ENCODE data around the gene ENTREP3.

ENTREP3 gene

GRCh38 chr1:155277070-155277901 lies 22.0 kb upstream of the ENTREP3 start, which contains the start of gene HCN3:
Gene HCN3 (plus strand): TSS chr1:155277463. CDS start chr1:155277591, 128 bp downstream.
- Histone ChIP-seq H3K4me1 (ENCODE audit: control insufficient read depth, insufficient read depth, low read length) (peaks cover 10% of the 10 kb centered on the region), H3K4me3 (ENCODE audit: low read length) (peak within 1 kb of the TSS; percentile 69), H3K27me3 (ENCODE audit: control insufficient read depth, insufficient read depth, low read length) (no peaks in the 10 kb centered on the region), H3K9me3 (ENCODE audit: control insufficient read depth, low read length) (no peaks in the 10 kb centered on the region), H3K36me3 (ENCODE audit: control insufficient read depth, insufficient read depth, low read length) (no peaks in the 10 kb centered on the region), H3K9ac (ENCODE audit: low read length) (peak within 1 kb of the TSS; percentile 73)

GRCh38 chr1:155273343-155274245 lies 18.3 kb upstream of the ENTREP3 start, which contains the start of gene CLK2:
Gene CLK2 (minus strand): TSS chr1:155273504. CDS start chr1:155270977, 2,527 bp downstream.
- no peaks in the 10 kb centered on the region for H3K27me3 ChIP-seq (ENCODE audit: control insufficient read depth, insufficient read depth, low read length)
- H3K4me3 ChIP-seq (ENCODE audit: low read length), result peak within 1 kb of the TSS; percentile 86
- H3K36me3 ChIP-seq (ENCODE audit: control insufficient read depth, insufficient read depth, low read length), result peaks cover 13% of the 10 kb centered on the region
- peak within 1 kb of the TSS; percentile 88 for H3K9ac ChIP-seq (ENCODE audit: low read length)
- peaks cover 18% of the 10 kb centered on the region for H3K4me1 ChIP-seq (ENCODE audit: control insufficient read depth, insufficient read depth, low read length)
- H3K9me3 ChIP-seq (ENCODE audit: control insufficient read depth, low read length), result no peaks in the 10 kb centered on the region

- H3K4me3 ChIP-seq (ENCODE audit: low read length), result peak overlapping the region; percentile 86
- H3K9ac ChIP-seq (ENCODE audit: low read length), result peak overlapping the region; percentile 88
- peaks cover 17% of the 10 kb centered on the region for H3K36me3 ChIP-seq (ENCODE audit: control insufficient read depth, insufficient read depth, low read length)
- no peaks in the 10 kb centered on the region for H3K27me3 ChIP-seq (ENCODE audit: control insufficient read depth, insufficient read depth, low read length)
- H3K9me3 ChIP-seq (ENCODE audit: control insufficient read depth, low read length), result no peaks in the 10 kb centered on the region
- H3K4me1 ChIP-seq (ENCODE audit: control insufficient read depth, insufficient read depth, low read length), result peaks cover 14% of the 10 kb centered on the region
These were observed 17.4 kb upstream of the ENTREP3 start for GRCh38 chr1:155272466-155273342.

DNA sequence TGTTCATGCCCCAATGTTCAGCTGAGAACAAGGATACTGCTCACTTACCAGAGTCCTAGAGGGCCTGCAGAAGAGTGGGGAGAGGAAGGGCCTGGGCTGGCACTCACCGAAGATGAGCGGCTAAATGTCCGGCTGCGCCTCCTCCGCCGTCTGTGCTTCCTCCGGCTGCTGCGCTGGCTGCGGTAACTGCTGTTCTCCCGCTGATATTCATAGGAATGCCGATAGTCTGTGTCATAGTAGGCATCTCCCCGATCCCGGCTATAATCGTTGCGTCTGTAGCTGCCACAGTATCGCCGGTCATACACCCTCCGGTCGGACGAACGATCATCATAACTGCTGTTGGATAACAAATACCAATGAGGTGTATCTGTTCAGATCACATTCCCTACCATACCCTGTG lies 14.1 kb upstream of the ENTREP3 start:
- Histone ChIP-seq H3K9ac (ENCODE audit: low read length) (no peak overlapping the region), H3K4me3 (ENCODE audit: low read length) (no peak overlapping the region), H3K36me3 (ENCODE audit: control insufficient read depth, insufficient read depth, low read length) (peaks cover 27% of the 10 kb centered on the region), H3K9me3 (ENCODE audit: control insufficient read depth, low read length) (no peaks in the 10 kb centered on the region), H3K4me1 (ENCODE audit: control insufficient read depth, insufficient read depth, low read length) (peaks cover 14% of the 10 kb centered on the region), H3K27me3 (ENCODE audit: control insufficient read depth, insufficient read depth, low read length) (no peaks in the 10 kb centered on the region)

- Histone ChIP-seq H3K9ac (ENCODE audit: low read length) (no peak overlapping the region), H3K4me1 (ENCODE audit: control insufficient read depth, insufficient read depth, low read length) (peaks cover 14% of the 10 kb centered on the region), H3K36me3 (ENCODE audit: control insufficient read depth, insufficient read depth, low read length) (peaks cover 30% of the 10 kb centered on the region), H3K9me3 (ENCODE audit: control insufficient read depth, low read length) (no peaks in the 10 kb centered on the region), H3K27me3 (ENCODE audit: control insufficient read depth, insufficient read depth, low read length) (no peaks in the 10 kb centered on the region), H3K4me3 (ENCODE audit: low read length) (no peak overlapping the region)
These were observed 13.3 kb upstream of the ENTREP3 start for GRCh38 chr1:155268630-155269029.

GRCh38 chr1:155267373-155267772 lies 12.1 kb upstream of the ENTREP3 start:
- peaks cover 30% of the 10 kb centered on the region for H3K36me3 ChIP-seq (ENCODE audit: control insufficient read depth, insufficient read depth, low read length)
- H3K27me3 ChIP-seq (ENCODE audit: control insufficient read depth, insufficient read depth, low read length), result no peaks in the 10 kb centered on the region
- H3K4me3 ChIP-seq (ENCODE audit: low read length), result no peak overlapping the region
- H3K9me3 ChIP-seq (ENCODE audit: control insufficient read depth, low read length), result no peaks in the 10 kb centered on the region
- H3K9ac ChIP-seq (ENCODE audit: low read length), result no peak overlapping the region
- H3K4me1 ChIP-seq (ENCODE audit: control insufficient read depth, insufficient read depth, low read length), result peaks cover 14% of the 10 kb centered on the region

DNA sequence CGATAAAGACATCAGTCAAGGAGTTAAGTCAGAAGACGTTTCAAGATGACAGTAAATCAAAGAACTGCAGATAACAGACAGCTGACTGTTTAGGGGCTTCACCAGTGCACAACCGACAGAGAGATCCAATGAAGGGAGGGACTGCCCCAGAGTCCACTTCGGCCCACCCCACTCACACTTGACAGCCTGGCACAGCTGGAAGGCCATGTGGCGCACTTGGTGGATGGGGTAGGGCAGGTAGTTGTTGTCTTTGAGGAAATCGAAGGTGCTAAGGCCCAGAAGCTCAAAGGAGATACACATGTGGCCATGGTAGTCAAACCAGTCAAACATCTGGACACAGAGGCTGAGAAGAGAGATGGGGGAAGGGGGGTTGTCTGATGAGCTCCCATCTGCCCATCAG lies 11.3 kb upstream of the ENTREP3 start:
- Histone ChIP-seq H3K9me3 (ENCODE audit: control insufficient read depth, low read length) (no peaks in the 10 kb centered on the region), H3K36me3 (ENCODE audit: control insufficient read depth, insufficient read depth, low read length) (peaks cover 30% of the 10 kb centered on the region), H3K4me1 (ENCODE audit: control insufficient read depth, insufficient read depth, low read length) (peaks cover 8% of the 10 kb centered on the region), H3K4me3 (ENCODE audit: low read length) (no peak overlapping the region), H3K9ac (ENCODE audit: low read length) (no peak overlapping the region), H3K27me3 (ENCODE audit: control insufficient read depth, insufficient read depth, low read length) (no peaks in the 10 kb centered on the region)

DNA sequence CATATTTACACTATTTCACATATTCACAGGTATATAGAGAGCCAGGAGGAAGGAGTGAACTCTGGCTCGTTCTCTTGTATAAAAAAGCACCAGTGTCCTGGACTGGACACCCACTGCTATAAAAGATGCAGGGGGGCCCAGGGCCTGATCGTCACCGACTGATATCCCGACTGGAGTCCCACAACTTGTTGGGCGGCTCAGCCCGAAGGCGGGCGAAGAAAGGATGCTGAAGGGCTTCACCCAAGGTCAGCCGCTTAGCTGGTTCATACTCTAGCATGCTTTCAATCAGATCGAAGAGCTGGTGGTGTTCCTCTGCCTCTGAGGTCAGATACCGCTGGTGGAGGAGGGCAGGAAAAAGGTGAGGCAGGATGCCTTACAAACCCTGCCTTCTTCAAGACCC lies 7.8 kb upstream of the ENTREP3 start:
- Histone ChIP-seq H3K4me1 (ENCODE audit: control insufficient read depth, insufficient read depth, low read length) (peaks cover 16% of the 10 kb centered on the region), H3K9ac (ENCODE audit: low read length) (peak overlapping the region; percentile 78), H3K9me3 (ENCODE audit: control insufficient read depth, low read length) (no peaks in the 10 kb centered on the region), H3K27me3 (ENCODE audit: control insufficient read depth, insufficient read depth, low read length) (no peaks in the 10 kb centered on the region), H3K4me3 (ENCODE audit: low read length) (no peak overlapping the region), H3K36me3 (ENCODE audit: control insufficient read depth, insufficient read depth, low read length) (peaks cover 12% of the 10 kb centered on the region)

GRCh38 chr1:155261852-155262673 lies 6.8 kb upstream of the ENTREP3 start, which contains the start of gene SCAMP3:
Gene SCAMP3 (minus strand): TSS chr1:155262360. CDS start chr1:155262151, 209 bp downstream.
- no peaks in the 10 kb centered on the region for H3K9me3 ChIP-seq (ENCODE audit: control insufficient read depth, low read length)
- peaks cover 15% of the 10 kb centered on the region for H3K36me3 ChIP-seq (ENCODE audit: control insufficient read depth, insufficient read depth, low read length)
- H3K9ac ChIP-seq (ENCODE audit: low read length), result peak within 1 kb of the TSS; percentile 78
- peak within 1 kb of the TSS; percentile 85 for H3K4me3 ChIP-seq (ENCODE audit: low read length)
- H3K27me3 ChIP-seq (ENCODE audit: control insufficient read depth, insufficient read depth, low read length), result no peaks in the 10 kb centered on the region
- peaks cover 16% of the 10 kb centered on the region for H3K4me1 ChIP-seq (ENCODE audit: control insufficient read depth, insufficient read depth, low read length)

- no peaks in the 10 kb centered on the region for H3K9me3 ChIP-seq (ENCODE audit: control insufficient read depth, low read length)
- H3K4me1 ChIP-seq (ENCODE audit: control insufficient read depth, insufficient read depth, low read length), result peaks cover 16% of the 10 kb centered on the region
- H3K4me3 ChIP-seq (ENCODE audit: low read length), result peak overlapping the region; percentile 85
- no peaks in the 10 kb centered on the region for H3K27me3 ChIP-seq (ENCODE audit: control insufficient read depth, insufficient read depth, low read length)
- peaks cover 17% of the 10 kb centered on the region for H3K36me3 ChIP-seq (ENCODE audit: control insufficient read depth, insufficient read depth, low read length)
- peak overlapping the region; percentile 78 for H3K9ac ChIP-seq (ENCODE audit: low read length)
These were observed 6.2 kb upstream of the ENTREP3 start for GRCh38 chr1:155261493-155261851.

GRCh38 chr1:155260276-155260675 lies 5.0 kb upstream of the ENTREP3 start:
- no peak overlapping the region for H3K4me3 ChIP-seq (ENCODE audit: low read length)
- no peaks in the 10 kb centered on the region for H3K27me3 ChIP-seq (ENCODE audit: control insufficient read depth, insufficient read depth, low read length)
- no peak overlapping the region for H3K9ac ChIP-seq (ENCODE audit: low read length)
- H3K36me3 ChIP-seq (ENCODE audit: control insufficient read depth, insufficient read depth, low read length), result peaks cover 9% of the 10 kb centered on the region
- H3K4me1 ChIP-seq (ENCODE audit: control insufficient read depth, insufficient read depth, low read length), result peaks cover 24% of the 10 kb centered on the region
- H3K9me3 ChIP-seq (ENCODE audit: control insufficient read depth, low read length), result no peaks in the 10 kb centered on the region

All from mucosa of stomach (tissue), 1 donor.